ENCODE data around the gene UMOD. TPM values are rescaled to one million over a fixed set of nuclear protein-coding genes. Genes with fewer than 3 reads are reported as not detected.

UMOD gene
- total RNA-seq, 2 experiments from 2014 or later: not detected

DNA sequence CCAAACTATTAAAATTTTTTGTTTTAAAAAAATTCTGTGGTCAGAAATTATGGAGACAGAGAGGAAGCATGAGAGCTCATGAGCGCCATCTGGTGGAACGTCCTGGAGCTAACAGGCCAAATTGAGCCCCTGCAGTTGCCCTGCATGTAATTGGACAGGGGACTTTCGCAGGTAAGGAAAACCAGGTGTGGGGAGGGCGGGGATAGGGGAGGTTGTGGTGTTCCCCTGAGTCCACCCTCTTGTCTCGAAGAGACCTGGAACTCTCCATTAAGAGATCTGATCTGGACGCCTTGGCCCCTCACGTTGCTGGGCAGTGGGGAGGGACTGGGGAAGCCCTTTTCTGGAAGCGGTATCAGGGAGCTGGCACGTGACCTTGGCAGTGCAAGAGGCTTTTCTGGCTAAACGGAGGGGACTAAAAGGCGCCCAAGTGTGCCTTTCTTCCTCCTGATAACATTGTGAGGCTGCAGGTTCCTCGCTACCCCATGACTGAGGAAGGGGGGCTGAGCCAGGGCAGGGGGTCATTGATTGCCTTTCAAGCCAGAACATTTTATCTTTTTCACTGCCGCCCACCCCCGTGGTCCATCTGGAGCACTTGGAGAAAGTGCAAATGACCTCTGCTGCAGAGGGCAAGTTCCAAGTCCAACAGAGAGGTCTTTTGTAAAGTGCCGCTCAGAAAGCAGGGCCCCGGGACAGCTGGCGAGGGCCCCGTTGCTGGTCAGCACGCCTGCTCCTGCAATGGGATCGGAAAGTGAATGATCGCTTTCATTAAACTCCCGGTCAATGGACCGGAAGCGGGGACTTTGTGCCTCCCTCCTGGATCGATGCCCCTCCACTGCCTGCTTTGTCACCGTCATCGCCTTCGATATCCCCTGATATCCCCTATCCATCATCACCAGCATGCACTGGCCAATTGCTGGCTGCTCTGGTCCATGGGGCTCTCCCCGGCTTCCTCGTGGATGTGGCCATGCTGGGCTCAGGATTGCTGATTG, 33.6 kb upstream of the UMOD start:
- TF ChIP-seq, protein P1, sequence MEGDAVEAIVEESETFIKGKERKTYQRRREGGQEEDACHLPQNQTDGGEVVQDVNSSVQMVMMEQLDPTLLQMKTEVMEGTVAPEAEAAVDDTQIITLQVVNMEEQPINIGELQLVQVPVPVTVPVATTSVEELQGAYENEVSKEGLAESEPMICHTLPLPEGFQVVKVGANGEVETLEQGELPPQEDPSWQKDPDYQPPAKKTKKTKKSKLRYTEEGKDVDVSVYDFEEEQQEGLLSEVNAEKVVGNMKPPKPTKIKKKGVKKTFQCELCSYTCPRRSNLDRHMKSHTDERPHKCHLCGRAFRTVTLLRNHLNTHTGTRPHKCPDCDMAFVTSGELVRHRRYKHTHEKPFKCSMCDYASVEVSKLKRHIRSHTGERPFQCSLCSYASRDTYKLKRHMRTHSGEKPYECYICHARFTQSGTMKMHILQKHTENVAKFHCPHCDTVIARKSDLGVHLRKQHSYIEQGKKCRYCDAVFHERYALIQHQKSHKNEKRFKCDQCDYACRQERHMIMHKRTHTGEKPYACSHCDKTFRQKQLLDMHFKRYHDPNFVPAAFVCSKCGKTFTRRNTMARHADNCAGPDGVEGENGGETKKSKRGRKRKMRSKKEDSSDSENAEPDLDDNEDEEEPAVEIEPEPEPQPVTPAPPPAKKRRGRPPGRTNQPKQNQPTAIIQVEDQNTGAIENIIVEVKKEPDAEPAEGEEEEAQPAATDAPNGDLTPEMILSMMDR (conservative IDR thresholded peaks at IDR 0.05; ENCODE audit: low read length): peak; percentile 89
- TF ChIP-seq EZH2phosphoT487 (IDR thresholded peaks at IDR 0.05; ENCODE audit: borderline replicate concordance, low read depth, low read length): no peak
- intact Hi-C loops (cut with micrococcal nuclease; ENCODE audit: unreplicated experiment): loop anchor here (1.0 kb wide), 1 partner anchor 479 kb away; no protein-coding TSS in a partner anchor
- H3K4me2 ChIP-seq (ENCODE audit: low read length): no peak overlapping the region

DNA sequence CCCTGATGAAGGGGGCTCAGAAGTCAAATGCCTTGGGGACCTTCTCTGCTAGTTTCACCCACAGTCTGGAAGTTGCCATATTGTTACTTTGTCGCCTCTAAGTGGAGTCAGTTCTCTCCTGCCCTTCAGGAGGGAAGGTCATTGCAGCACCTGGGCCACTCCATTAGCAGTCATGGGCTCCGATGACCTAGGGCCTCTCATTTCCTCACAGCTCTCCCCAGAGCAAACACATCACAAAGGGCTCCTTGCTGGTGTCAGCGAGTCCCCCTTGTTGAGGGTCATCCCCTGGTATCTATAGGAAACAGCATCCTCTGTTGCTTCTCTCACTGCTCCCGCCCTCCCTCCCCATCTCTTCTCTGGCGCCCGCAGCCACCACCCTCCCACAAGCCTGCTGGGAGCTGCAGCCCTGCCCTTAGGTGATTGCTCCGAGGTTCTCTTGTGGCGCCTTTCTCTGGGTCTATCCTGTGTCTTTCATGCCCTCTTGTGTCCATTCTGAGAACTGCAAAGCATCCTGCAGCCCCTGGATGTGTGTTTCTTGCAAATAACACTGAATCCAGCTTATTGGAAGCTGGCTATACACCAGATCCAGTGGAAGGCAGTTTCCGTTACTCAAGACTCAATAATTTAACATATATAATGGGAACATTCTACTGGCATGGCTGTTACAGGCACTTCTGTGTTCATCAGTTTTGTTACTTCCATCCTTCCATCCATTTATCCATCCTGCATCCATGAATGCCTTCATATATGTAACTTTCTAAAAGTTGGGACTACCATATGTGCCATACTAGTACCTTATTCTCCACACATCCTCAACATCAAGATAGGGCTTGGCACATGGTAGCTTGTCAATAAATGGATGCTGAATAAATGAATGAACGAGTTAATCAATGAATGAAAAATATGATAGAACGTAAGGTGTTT, 30.9 kb upstream of the UMOD start:
- DNase-seq (ENCODE audit: low spot score): peak; percentile 63

More for the DNA sequence above, 33.6 kb upstream of the UMOD start:
- H3K4me1 ChIP-seq (ENCODE audit: insufficient read depth, low read length, poor library complexity, severe bottlenecking): no peaks in the 10 kb centered on the region
- H3K9me3 ChIP-seq (ENCODE audit: low read length): no peaks in the 10 kb centered on the region
- ChIA-PET CTCF (ENCODE audit: unreplicated experiment) (interaction anchor here (0.5 kb wide), 1 partner anchor 397 kb away, joined by 3 read pairs; no protein-coding TSS in a partner anchor), POLR2A (interaction anchor here (0.6 kb wide), 1 partner anchor 51 kb away, joined by 4 read pairs; no protein-coding TSS in a partner anchor)
- H3K79me2 ChIP-seq (ENCODE audit: insufficient read depth, low read depth, low read length): no peaks in the 10 kb centered on the region
- DNase-seq (ENCODE audit: low spot score): peak; percentile 58
- H4K20me1 ChIP-seq (ENCODE audit: insufficient read depth, low read length): no peaks in the 10 kb centered on the region
- BruUV-seq (replicated peaks): no TSS peak
- H3K9me2 ChIP-seq (ENCODE audit: insufficient read depth, low read length): no peaks in the 10 kb centered on the region
- H3K4me3 ChIP-seq (ENCODE audit: low read depth, low read length, poor library complexity, severe bottlenecking): no peak overlapping the region
- H2AFZ ChIP-seq (ENCODE audit: low read length): no peak overlapping the region
- H3K27ac ChIP-seq (ENCODE audit: low read depth, low read length, poor library complexity, severe bottlenecking): no peak overlapping the region
- no peaks in the 10 kb centered on the region for H3K36me3 ChIP-seq (ENCODE audit: insufficient read depth, low read length)

More for the DNA sequence above, 30.9 kb upstream of the UMOD start:
- Histone ChIP-seq H3K4me3 (ENCODE audit: low read depth, low read length, poor library complexity, severe bottlenecking) (no peak overlapping the region), H3K79me2 (ENCODE audit: insufficient read depth, low read depth, low read length) (no peaks in the 10 kb centered on the region), H2AFZ (ENCODE audit: low read length) (0 out of 2 replicates have a peak overlapping the region, but pooled peaks have one; percentile 40), H3K9me3 (ENCODE audit: low read length) (no peaks in the 10 kb centered on the region), H4K20me1 (ENCODE audit: insufficient read depth, low read length) (no peaks in the 10 kb centered on the region), H3K9me2 (ENCODE audit: insufficient read depth, low read length) (no peaks in the 10 kb centered on the region), H3K4me1 (ENCODE audit: insufficient read depth, low read length, poor library complexity, severe bottlenecking) (no peaks in the 10 kb centered on the region), H3K27ac (ENCODE audit: low read depth, low read length, poor library complexity, severe bottlenecking) (no peak overlapping the region), H3K36me3 (ENCODE audit: insufficient read depth, low read length) (no peaks in the 10 kb centered on the region), H3K4me2 (ENCODE audit: low read length) (no peak overlapping the region)
- BruUV-seq (replicated peaks): no TSS peak
- POLR2A ChIA-PET: interaction anchor here (0.6 kb wide), 1 partner anchor 558 kb away, joined by 3 read pairs; no protein-coding TSS in a partner anchor
- intact Hi-C loops (cut with micrococcal nuclease; ENCODE audit: unreplicated experiment): loop anchor here (5.0 kb wide), 1 partner anchor 826 kb away; the partner anchor contains the start of gene VPS35L
- TF ChIP-seq, protein P1 (conservative IDR thresholded peaks at IDR 0.05; ENCODE audit: low read length): peak; percentile 81
- no peak for TF ChIP-seq EZH2phosphoT487 (IDR thresholded peaks at IDR 0.05; ENCODE audit: borderline replicate concordance, low read depth, low read length)
- CTCF ChIA-PET (ENCODE audit: unreplicated experiment): interaction anchor here (0.6 kb wide), 1 partner anchor 475 kb away, joined by 4 read pairs; no protein-coding TSS in a partner anchor
